Effector memory CD4-positive, alpha-beta T cell (primary cell): ENCODE results near the gene EFS.

Experiments used
- DNase-seq, 3 donors: peaks; one replicate each; pipeline ENCODE4 v3.0.0-alpha.2; 2020
- H3K27ac ChIP-seq: 2 replicates; pipeline ENCODE4 v1.7.0; 2013; ENCODE audit warnings: mild to moderate bottlenecking, low read length, moderate library complexity; ENCODE audit not compliant: insufficient read depth, poor library complexity, severe bottlenecking
- H3K27me3 ChIP-seq: replicated peaks from 2 replicates; pipeline ENCODE4 v1.7.0; 2013; ENCODE audit warnings: mild to moderate bottlenecking, low read length; ENCODE audit not compliant: insufficient read depth, control insufficient read depth, poor library complexity, severe bottlenecking
- H3K36me3 ChIP-seq: 2 replicates; pipeline ENCODE4 v1.7.0; 2013; ENCODE audit warnings: mild to moderate bottlenecking, low read length, moderate library complexity; ENCODE audit not compliant: control insufficient read depth, insufficient read depth
- H3K4me1 ChIP-seq: 2 replicates; pipeline ENCODE4 v1.7.0; 2013; ENCODE audit warnings: low read length, mild to moderate bottlenecking; ENCODE audit not compliant: control insufficient read depth, insufficient read depth, poor library complexity, severe bottlenecking
- H3K4me3 ChIP-seq: 2 replicates; pipeline ENCODE4 v1.7.0; 2013; ENCODE audit warnings: low read length, low read depth, mild to moderate bottlenecking; ENCODE audit not compliant: insufficient read depth, poor library complexity, severe bottlenecking
- H3K9me3 ChIP-seq: 2 replicates; pipeline ENCODE4 v1.7.0; 2013; ENCODE audit warnings: mild to moderate bottlenecking, low read length, moderate library complexity; ENCODE audit not compliant: control insufficient read depth

EFS gene

GRCh38 chr14:23359167-23359626, 5.8 kb downstream of the EFS start:
- no peaks in the 10 kb centered on the region for H3K4me1 ChIP-seq

GRCh38 chr14:23358553-23359166, 6.3 kb downstream of the EFS start:
- Histone ChIP-seq H3K9me3 (no peaks in the 10 kb centered on the region), H3K27ac (no peak overlapping the region), H3K27me3 (no peaks in the 10 kb centered on the region), H3K4me1 (no peaks in the 10 kb centered on the region), H3K36me3 (no peaks in the 10 kb centered on the region), H3K4me3 (no peak overlapping the region)
- no peak for DNase-seq

More at GRCh38 chr14:23359167-23359626, 5.8 kb downstream of the EFS start:
- Histone ChIP-seq H3K4me3 (no peak overlapping the region), H3K27ac (no peak overlapping the region), H3K36me3 (no peaks in the 10 kb centered on the region), H3K27me3 (peaks cover 3% of the 10 kb centered on the region), H3K9me3 (no peaks in the 10 kb centered on the region)
- DNase-seq, result no peak

- DNase-seq, result no peak
- Histone ChIP-seq H3K27me3 (no peaks in the 10 kb centered on the region), H3K9me3 (no peaks in the 10 kb centered on the region), H3K27ac (no peak overlapping the region), H3K4me1 (no peaks in the 10 kb centered on the region), H3K4me3 (no peak overlapping the region), H3K36me3 (no peaks in the 10 kb centered on the region)
Measured at GRCh38 chr14:23358042-23358441, 6.9 kb downstream of the EFS start.

GRCh38 chr14:23357261-23357660, 7.7 kb downstream of the EFS start:
- Histone ChIP-seq H3K9me3 (no peaks in the 10 kb centered on the region), H3K27me3 (no peaks in the 10 kb centered on the region)

GRCh38 chr14:23356662-23357061, 8.3 kb downstream of the EFS start:
- DNase-seq, result no peak
- H3K9me3 ChIP-seq, result no peaks in the 10 kb centered on the region
- no peak overlapping the region for H3K4me3 ChIP-seq
- no peak overlapping the region for H3K27ac ChIP-seq
- H3K27me3 ChIP-seq, result no peaks in the 10 kb centered on the region
- H3K4me1 ChIP-seq, result peaks cover 7% of the 10 kb centered on the region
- H3K36me3 ChIP-seq, result no peaks in the 10 kb centered on the region

More at GRCh38 chr14:23357261-23357660, 7.7 kb downstream of the EFS start:
- no peak for DNase-seq
- Histone ChIP-seq H3K4me3 (no peak overlapping the region), H3K4me1 (peaks cover 3% of the 10 kb centered on the region), H3K36me3 (no peaks in the 10 kb centered on the region), H3K27ac (no peak overlapping the region)

GRCh38 chr14:23355871-23356435, 9.0 kb downstream of the EFS start:
- Histone ChIP-seq H3K4me3 (no peak overlapping the region), H3K36me3 (no peaks in the 10 kb centered on the region), H3K9me3 (no peaks in the 10 kb centered on the region), H3K27ac (no peak overlapping the region), H3K27me3 (no peaks in the 10 kb centered on the region), H3K4me1 (peaks cover 7% of the 10 kb centered on the region)
- no peak for DNase-seq

GRCh38 chr14:23354990-23355389, 10.0 kb downstream of the EFS start:
- H3K27ac ChIP-seq, result no peak overlapping the region
- no peaks in the 10 kb centered on the region for H3K9me3 ChIP-seq
- no peak for DNase-seq
- no peaks in the 10 kb centered on the region for H3K36me3 ChIP-seq
- peaks cover 7% of the 10 kb centered on the region for H3K4me1 ChIP-seq
- no peaks in the 10 kb centered on the region for H3K27me3 ChIP-seq
- H3K4me3 ChIP-seq, result no peak overlapping the region

- no peaks in the 10 kb centered on the region for H3K36me3 ChIP-seq
- no peak for DNase-seq
- no peaks in the 10 kb centered on the region for H3K9me3 ChIP-seq
- H3K4me3 ChIP-seq, result no peak overlapping the region
- H3K27me3 ChIP-seq, result no peaks in the 10 kb centered on the region
- H3K27ac ChIP-seq, result no peak overlapping the region
- H3K4me1 ChIP-seq, result peaks cover 7% of the 10 kb centered on the region
Measured at GRCh38 chr14:23353433-23353780, 11.6 kb downstream of the EFS start.

GRCh38 chr14:23352506-23353432, 12.2 kb downstream of the EFS start, which contains the start of gene SLC22A17:
Gene SLC22A17 (minus strand): TSS chr14:23352887.
- H3K27me3 ChIP-seq, result no peaks in the 10 kb centered on the region
- H3K9me3 ChIP-seq, result no peaks in the 10 kb centered on the region
- no peaks in the 10 kb centered on the region for H3K36me3 ChIP-seq
- DNase-seq, result peak in 2 of 3 donors; percentile 18 to 43
- H3K4me1 ChIP-seq, result peaks cover 7% of the 10 kb centered on the region
- no peak within 1 kb of the TSS for H3K27ac ChIP-seq
- peak within 1 kb of the TSS; percentile 67 for H3K4me3 ChIP-seq
